Transverse colon (tissue), 4 donors: ENCODE results near the gene WDR49. TPM values are rescaled to one million over a fixed set of nuclear protein-coding genes. Genes with fewer than 3 reads are reported as not detected.

Source experiments
- DNase-seq: peaks from one replicate; pipeline ENCODE4 v3.0.0-alpha.2; 2019
- H3K27ac ChIP-seq, 4 donors: fragments of 200-600 bp; sonication (generic); 2 replicates each; pipeline ENCODE4 v1.5.1; 2016 to 2018; ENCODE audit warnings: inconsistent platforms in 4 of 4
- H3K27me3 ChIP-seq: fragments of 200-600 bp; sonication (generic); 2 replicates; pipeline ENCODE4 v1.5.1; 2017; ENCODE audit warnings: inconsistent platforms
- H3K36me3 ChIP-seq, 4 donors: fragments of 200-600 bp; sonication (generic); 2 replicates each; pipeline ENCODE4 v1.5.1; 2017 to 2019; ENCODE audit warnings: inconsistent platforms in 4 of 4
- H3K4me1 ChIP-seq, 4 donors: fragments of 200-600 bp; sonication (generic); 2 replicates each; pipeline ENCODE4 v1.5.1; 2017 to 2020; ENCODE audit warnings: inconsistent platforms in 4 of 4
- H3K4me3 ChIP-seq, 4 donors: fragments of 200-600 bp; sonication (generic); 1 replicate in 1 of 4; 2 replicates in 3 of 4; pipeline versions ENCODE4 v1.5.1 to v1.6.1; 2017 to 2019; ENCODE audit warnings: inconsistent platforms in 4 of 4
- H3K9me3 ChIP-seq, 2 donors: fragments of 200-600 bp; sonication (generic); 2 replicates each; pipeline ENCODE4 v1.5.1; 2017 to 2019; ENCODE audit warnings: inconsistent platforms in 2 of 2
- CTCF ChIP-seq, 5 experiments: fragments of 200-600 bp in 3 of 5; fragments of 450-650 bp in 2 of 5; sonication (generic) in 3 of 5; IDR thresholded peaks; 1 replicate in 2 of 5; 2 replicates in 3 of 5; pipeline ENCODE4 v1.5.1; 2016 to 2017; ENCODE audit warnings: antibody characterized with exemption in 5 of 5, inconsistent platforms in 3 of 5, mild to moderate bottlenecking in 2 of 5, moderate library complexity in 1 of 5
- EP300 ChIP-seq: sonication (generic); formaldehyde crosslinking; IDR thresholded peaks from one replicate; pipeline ENCODE4 v1.6.1; 2017; ENCODE audit warnings: antibody characterized with exemption, low read depth
- POLR2A ChIP-seq: fragments of 450-650 bp; IDR thresholded peaks from one replicate; pipeline ENCODE4 v1.6.1; 2016; ENCODE audit warnings: antibody characterized with exemption, mild to moderate bottlenecking, moderate library complexity
- POLR2AphosphoS5 ChIP-seq, 3 donors: sonication (generic); formaldehyde crosslinking; IDR thresholded peaks; one replicate each; pipeline ENCODE4 v1.6.1; 2016; ENCODE audit warnings: antibody characterized with exemption in 3 of 3
- WGBS, 2 donors: methylation state at CpG; one replicate each; pipeline ENCODE4 v1.1.5; 2018; ENCODE audit warnings: low coverage in 1 of 2; 5-methylcytosine and 5-hydroxymethylcytosine counted together
- in situ Hi-C, 4 donors: fragments of 200-750 bp; cut with MboI; loops; one replicate each; pipeline versions ENCODE4 v1.15.0 to v1.15.1; 2017; ENCODE audit warnings: low sequenced_read_pairs in 3 of 4, low pct_ligation_motif_present in 1 of 4, low pct_unique_long_range_greater_than_20kb in 1 of 4
- intact Hi-C: fragments of 100-400 bp; cut with DNase I; formaldehyde crosslinking; loops from one replicate; pipeline ENCODE4 v1.15.1; 2023; ENCODE audit warnings: low total_unique reads
- total RNA-seq, 4 donors: library from RNA; depleted of rRNA; stranded (reverse); fragments of >200 nt; gene quantifications; one replicate each; pipeline ENCODE4 v1.1.0, GENCODE V29; 2016

WDR49 gene
- total RNA-seq, 4 donors from 2014 or later: 0.96 TPM; not detected in 3

- no peak for DNase-seq
- TF ChIP-seq POLR2AphosphoS5 (IDR thresholded peaks at IDR 0.05) (no peak), POLR2A (no peak), EP300 (no peak), CTCF (IDR thresholded peaks at IDR 0.05) (no peak)
- Histone ChIP-seq H3K27ac (no peak overlapping the region), H3K4me1 (no peaks in the 10 kb centered on the region), H3K27me3 (no peaks in the 10 kb centered on the region), H3K9me3 (no peaks in the 10 kb centered on the region), H3K36me3 (no peaks in the 10 kb centered on the region), H3K4me3 (no peak overlapping the region)
- in situ Hi-C loops (no loop called here), intact Hi-C loops (no loop called here)
- WGBS, 2 donors: 87 to 94% methylated on average over 3 of the region's 3 CpGs
Measured at GRCh38 chr3:167587651-167588050, 66.1 kb downstream of the WDR49 start.

DNA sequence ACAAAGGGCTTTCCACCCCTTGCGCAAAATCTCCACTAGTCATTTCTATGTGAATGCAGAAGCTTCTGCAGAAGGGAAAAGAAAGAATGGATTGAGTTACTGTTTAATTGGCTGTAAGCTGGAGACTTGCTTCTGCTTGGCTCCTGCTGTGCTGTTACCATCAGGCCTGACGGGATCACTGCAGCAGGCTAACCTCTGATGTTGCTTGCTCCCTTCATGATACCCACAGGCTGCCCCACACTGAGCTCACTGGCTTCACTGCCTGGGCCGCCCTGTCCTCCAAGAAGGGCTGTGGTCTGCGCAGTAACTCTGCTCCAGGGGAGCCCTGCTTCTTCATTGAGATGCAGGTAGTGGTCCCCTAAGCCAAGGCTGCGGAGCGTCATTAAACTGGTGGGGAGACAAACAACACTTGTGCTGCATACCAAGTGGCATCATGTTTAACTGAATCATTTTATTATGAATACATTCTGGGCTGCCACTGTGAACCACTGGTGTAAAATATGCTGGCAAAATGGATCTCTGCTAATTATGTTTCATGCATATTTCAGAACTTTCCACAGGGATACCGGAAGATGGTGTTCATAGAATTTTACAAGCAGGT is 78.6 kb downstream of the WDR49 start:
- TF ChIP-seq POLR2A: no peak
- no peak for TF ChIP-seq POLR2AphosphoS5 (IDR thresholded peaks at IDR 0.05)
- TF ChIP-seq EP300: no peak
- TF ChIP-seq CTCF (IDR thresholded peaks at IDR 0.05): no peak
- intact Hi-C loops: no loop called here
- DNase-seq: no peak
- in situ Hi-C loops: no loop called here
- Histone ChIP-seq H3K36me3 (no peaks in the 10 kb centered on the region), H3K4me3 (no peak overlapping the region), H3K27ac (no peak overlapping the region), H3K27me3 (no peaks in the 10 kb centered on the region), H3K4me1 (no peaks in the 10 kb centered on the region), H3K9me3 (no peaks in the 10 kb centered on the region)
- WGBS, 2 donors: 43 to 77% methylated on average over 1 to 7 of the region's 7 CpGs

DNA sequence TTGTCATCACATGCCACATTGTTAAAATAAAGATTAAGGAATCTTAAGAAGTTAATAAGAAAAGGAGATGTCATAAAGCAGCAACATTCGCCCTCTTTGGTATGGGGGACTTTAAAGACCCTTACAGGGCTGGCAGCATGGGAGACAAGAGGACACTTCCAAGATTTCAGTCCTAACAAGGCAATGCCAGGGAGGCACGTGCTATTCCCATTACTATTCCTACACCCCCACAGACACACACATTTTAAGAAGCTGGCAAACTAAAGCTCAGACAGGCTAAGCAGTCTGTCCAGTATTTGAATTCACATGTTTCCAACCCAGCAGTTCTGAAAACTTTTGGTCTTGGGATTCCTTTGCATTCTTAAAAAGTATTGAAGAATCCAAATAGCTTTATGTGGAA is 80.8 kb downstream of the WDR49 start:
- in situ Hi-C loops (no loop called here), intact Hi-C loops (no loop called here)
- Histone ChIP-seq H3K9me3 (no peaks in the 10 kb centered on the region), H3K36me3 (no peaks in the 10 kb centered on the region), H3K27me3 (no peaks in the 10 kb centered on the region), H3K27ac (no peak overlapping the region), H3K4me3 (no peak overlapping the region), H3K4me1 (no peaks in the 10 kb centered on the region)
- no peak for DNase-seq
- no peak for TF ChIP-seq POLR2AphosphoS5 (IDR thresholded peaks at IDR 0.05)
- no peak for TF ChIP-seq POLR2A
- TF ChIP-seq CTCF (IDR thresholded peaks at IDR 0.05): no peak
- no peak for TF ChIP-seq EP300
- 31 to 54% methylated on average over 2 of the region's 2 CpGs for WGBS, 2 donors

- Histone ChIP-seq H3K9me3 (no peaks in the 10 kb centered on the region), H3K4me1 (no peaks in the 10 kb centered on the region), H3K4me3 (no peak overlapping the region), H3K27me3 (no peaks in the 10 kb centered on the region), H3K36me3 (no peaks in the 10 kb centered on the region), H3K27ac (no peak overlapping the region)
- in situ Hi-C loops: no loop called here
- 83 to 100% methylated on average over 1 to 2 of the region's 2 CpGs for WGBS, 2 donors
- intact Hi-C loops: no loop called here
- TF ChIP-seq POLR2AphosphoS5 (IDR thresholded peaks at IDR 0.05) (no peak), EP300 (no peak), CTCF (IDR thresholded peaks at IDR 0.05) (no peak), POLR2A (no peak)
- no peak for DNase-seq
Measured at GRCh38 chr3:167568634-167569033, 85.1 kb downstream of the WDR49 start.
